ENCODE results near the gene TYMP.

The TYMP gene, protein sequence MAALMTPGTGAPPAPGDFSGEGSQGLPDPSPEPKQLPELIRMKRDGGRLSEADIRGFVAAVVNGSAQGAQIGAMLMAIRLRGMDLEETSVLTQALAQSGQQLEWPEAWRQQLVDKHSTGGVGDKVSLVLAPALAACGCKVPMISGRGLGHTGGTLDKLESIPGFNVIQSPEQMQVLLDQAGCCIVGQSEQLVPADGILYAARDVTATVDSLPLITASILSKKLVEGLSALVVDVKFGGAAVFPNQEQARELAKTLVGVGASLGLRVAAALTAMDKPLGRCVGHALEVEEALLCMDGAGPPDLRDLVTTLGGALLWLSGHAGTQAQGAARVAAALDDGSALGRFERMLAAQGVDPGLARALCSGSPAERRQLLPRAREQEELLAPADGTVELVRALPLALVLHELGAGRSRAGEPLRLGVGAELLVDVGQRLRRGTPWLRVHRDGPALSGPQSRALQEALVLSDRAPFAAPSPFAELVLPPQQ

DNA sequence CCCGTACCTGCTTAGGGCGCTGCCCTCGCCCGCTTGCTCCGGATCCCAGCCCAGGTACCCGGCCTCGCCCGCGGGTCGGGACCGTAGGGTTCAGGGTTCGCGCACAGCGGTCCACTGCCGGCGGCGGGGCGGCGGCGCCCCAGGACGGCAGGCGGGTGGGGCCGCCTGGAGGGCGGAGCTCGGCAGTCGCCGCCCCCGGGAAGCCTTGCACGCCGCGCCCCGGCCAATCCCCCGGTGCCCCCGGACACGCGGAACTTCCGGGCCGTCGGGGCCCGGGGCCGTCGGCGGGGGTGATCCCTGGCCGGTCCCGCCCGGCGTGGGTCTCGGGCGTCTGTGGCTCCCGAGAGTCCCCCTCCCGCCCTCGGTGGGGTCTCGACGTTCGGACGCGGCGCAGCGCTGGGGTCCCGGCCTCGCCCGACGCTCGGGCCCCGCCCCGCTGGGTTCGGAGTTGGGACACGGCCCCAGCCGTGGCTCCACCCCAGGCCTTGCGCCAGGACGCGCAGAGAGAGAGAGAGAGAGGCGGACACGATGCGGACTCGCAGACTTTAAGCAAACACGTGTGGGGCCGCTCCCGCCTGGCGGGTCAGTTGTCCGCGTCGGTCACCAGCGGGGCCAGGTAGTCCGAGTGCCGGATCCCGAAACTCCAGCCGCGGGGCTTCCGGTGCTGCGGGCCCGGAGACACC, at the start of gene TYMP:
Gene TYMP, minus strand, starts transcription at position 116 of the 683 bp plus-strand sequence. CDS start 303 bp downstream, outside the sequence.
- peak; percentile 56 for ATAC-seq
- peak within 1 kb of the TSS; percentile 93 for H3K4me3 Mint-ChIP-seq
- peak within 1 kb of the TSS; percentile 100 for H3K27ac Mint-ChIP-seq
- peak; percentile 71 to 90 for DNase-seq (ENCODE audit: low spot score in 2 of 2)
- peaks cover 39% of the 10 kb centered on the region for H3K4me1 Mint-ChIP-seq
- peaks cover 38% of the 10 kb centered on the region for H3K36me3 Mint-ChIP-seq
- no peaks in the 10 kb centered on the region for H3K9me3 Mint-ChIP-seq

DNA sequence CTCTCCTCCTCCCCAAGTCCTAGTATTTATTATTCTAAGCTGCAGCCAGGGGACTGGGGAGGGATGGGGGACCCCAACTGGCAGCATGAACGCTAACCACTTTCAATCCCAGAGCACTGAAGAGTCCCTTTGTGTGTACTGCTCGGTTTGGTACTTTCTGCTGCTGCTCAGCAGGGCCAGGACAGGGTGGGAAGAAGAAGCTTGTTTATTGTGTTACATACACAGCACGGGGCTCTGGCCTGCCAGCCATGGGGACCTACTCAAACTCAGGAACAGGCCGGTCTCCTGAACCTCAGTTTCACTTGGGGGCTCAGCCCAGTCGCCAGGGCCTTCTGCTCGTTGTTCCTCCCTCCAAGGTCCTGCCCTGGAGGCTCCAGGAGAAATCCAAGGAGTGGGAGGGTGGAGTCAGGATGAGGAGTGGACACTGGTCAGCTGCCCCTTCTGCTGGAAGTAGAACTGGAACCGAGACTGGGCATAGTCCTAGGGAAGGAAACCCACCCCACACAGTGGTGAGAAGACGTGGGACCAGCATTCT, 49.0 kb upstream of the TYMP start:
- H3K27ac Mint-ChIP-seq, result no peak overlapping the region
- ATAC-seq (no peak), DNase-seq (ENCODE audit: low spot score in 2 of 2) (no peak)
- peaks cover 36% of the 10 kb centered on the region for H3K4me1 Mint-ChIP-seq
- peaks cover 34% of the 10 kb centered on the region for H3K36me3 Mint-ChIP-seq
- H3K4me3 Mint-ChIP-seq, result no peak overlapping the region
- H3K9me3 Mint-ChIP-seq, result no peaks in the 10 kb centered on the region

DNA sequence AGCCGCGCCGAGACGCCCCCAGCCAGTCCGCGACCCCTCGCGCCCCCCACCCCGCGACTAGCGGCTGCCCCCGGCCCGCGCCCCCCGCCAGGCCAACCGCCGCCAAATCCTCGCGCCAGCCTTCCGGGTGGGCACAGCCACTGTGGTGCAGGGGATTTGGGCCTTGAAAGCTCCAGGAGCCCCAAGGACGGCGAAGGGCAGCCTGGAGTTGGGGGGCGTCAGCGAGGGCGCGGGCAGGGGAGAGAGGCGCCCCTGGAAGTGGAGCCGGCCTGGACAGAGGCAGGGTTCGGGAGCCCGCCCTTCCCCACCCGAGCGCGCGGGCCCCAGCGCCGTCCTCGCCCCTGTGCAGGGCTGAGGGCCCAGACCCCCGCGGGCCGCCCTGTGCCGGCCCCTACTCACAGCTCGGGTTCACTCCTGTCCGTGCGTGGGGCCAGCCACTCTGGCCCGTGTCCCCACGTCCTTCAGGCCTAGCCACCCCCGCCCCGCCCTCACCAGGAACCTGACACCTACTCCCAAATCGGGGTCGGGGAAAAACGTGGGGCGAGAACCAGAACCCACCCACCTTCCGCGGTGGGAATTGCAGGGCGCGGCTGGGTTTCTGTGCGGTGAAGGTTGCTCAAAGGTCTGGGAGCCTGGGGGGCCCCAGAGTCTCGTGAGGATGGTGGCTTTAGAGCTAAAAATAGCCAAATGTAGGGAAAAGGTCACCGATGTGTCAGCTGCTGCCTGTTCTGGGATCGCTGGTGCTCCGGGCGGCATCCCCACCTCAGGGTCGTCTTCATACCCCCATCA, 48.4 kb upstream of the TYMP start, which contains the start of gene CPT1B:
Gene CPT1B, minus strand, starts transcription at position 441 of the 789 bp plus-strand sequence. CDS start 512 bp downstream, outside the sequence.
- ATAC-seq (no peak), DNase-seq (ENCODE audit: low spot score in 2 of 2) (no peak)
- peaks cover 30% of the 10 kb centered on the region for H3K4me1 Mint-ChIP-seq
- H3K36me3 Mint-ChIP-seq, result peaks cover 30% of the 10 kb centered on the region
- H3K27ac Mint-ChIP-seq, result peak within 1 kb of the TSS; percentile 80
- H3K9me3 Mint-ChIP-seq, result no peaks in the 10 kb centered on the region
- H3K4me3 Mint-ChIP-seq, result no peak within 1 kb of the TSS

DNA sequence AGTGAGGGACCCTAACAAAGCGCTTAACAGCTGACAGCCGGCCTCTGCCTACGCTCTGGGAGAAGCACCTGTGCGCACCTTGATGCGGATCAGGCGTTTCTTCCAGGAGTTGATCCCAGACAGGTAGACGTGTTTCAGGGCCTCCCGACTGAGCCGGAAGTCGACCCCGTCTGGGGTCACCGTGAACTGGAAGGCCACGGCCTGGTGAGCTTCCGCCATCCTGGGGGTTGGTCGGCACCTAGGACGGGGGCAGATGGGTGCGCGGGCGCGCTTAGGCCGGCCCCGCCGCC, 47.8 kb upstream of the TYMP start:
- no peak for ATAC-seq
- DNase-seq (ENCODE audit: low spot score in 2 of 2), result no peak
- no peak overlapping the region for H3K4me3 Mint-ChIP-seq
- peaks cover 31% of the 10 kb centered on the region for H3K36me3 Mint-ChIP-seq
- H3K9me3 Mint-ChIP-seq, result no peaks in the 10 kb centered on the region
- peak overlapping the region; percentile 8 for H3K27ac Mint-ChIP-seq
- H3K4me1 Mint-ChIP-seq, result peaks cover 30% of the 10 kb centered on the region

DNA sequence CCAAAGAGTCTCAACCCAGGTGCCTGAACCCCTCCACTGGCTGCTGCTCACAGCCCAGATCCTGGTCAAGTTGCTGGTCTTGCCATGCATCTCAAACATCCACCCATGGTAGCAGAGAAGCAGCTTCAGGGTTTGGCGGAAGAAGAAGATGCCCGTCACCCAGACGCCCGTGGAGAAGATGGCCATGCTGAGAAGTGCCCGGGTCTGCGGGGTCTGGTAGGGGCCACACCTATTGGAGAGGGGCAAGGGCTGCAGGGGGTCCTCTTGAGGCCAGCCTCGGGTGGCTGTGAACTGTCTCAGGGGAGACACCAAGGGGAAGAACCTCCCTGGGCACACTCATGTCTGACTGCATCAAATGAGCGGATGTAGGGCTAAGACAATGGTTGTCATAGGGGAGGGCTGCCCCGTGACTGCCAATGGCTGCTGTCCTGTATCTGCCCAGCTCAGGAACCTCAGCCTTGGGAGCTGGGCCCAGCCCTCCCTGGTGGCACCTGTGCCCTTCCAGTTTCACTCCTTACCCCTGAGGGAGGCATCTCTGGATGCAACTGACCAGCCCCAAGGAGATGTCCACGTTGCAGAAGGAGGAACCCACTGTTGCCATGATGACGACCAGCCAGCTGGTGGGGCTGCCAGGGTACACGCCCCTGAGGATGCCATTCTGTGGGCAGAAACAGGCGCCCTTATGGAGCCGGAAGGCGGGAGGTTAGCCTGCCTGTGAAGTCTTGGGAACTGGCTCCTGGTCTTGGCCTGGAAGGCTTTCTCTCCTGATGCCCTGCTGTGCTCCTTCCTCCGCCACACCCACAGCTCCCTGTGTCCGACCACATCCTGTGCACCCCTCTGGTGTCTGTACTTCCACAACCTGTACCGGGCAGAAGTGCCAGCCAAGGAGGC, 47.2 kb upstream of the TYMP start:
- Mint-ChIP-seq H3K4me3 (no peak overlapping the region), H3K27ac (peak overlapping the region; percentile 8)
- peak; percentile 8 for ATAC-seq

DNA sequence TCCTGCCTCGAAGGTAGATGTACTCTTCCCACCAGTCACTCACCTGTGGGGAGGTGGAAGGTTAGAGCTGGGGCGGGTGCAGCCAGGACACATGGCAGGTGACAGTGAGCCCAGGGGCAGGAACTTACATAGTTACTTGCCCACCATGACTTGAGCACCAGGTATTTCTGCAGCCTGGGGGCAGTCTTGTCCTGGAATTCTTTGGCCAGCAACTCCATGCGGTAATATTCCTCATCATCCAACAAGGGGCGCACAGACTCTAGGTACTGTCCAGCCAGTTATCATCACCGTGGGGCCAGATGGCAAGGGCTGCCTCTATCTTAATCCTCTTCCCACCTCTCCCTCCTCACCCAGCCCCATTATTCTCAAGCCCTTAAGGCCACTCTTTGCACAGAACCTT, 46.3 kb upstream of the TYMP start:
- DNase-seq (ENCODE audit: low spot score in 2 of 2) (no peak), ATAC-seq (no peak)
- Mint-ChIP-seq H3K4me3 (no peak overlapping the region), H3K9me3 (no peaks in the 10 kb centered on the region), H3K27ac (no peak overlapping the region), H3K4me1 (peaks cover 22% of the 10 kb centered on the region), H3K36me3 (peaks cover 38% of the 10 kb centered on the region)

More for the DNA sequence above, 47.2 kb upstream of the TYMP start:
- peaks cover 30% of the 10 kb centered on the region for H3K4me1 Mint-ChIP-seq
- no peaks in the 10 kb centered on the region for H3K9me3 Mint-ChIP-seq
- DNase-seq (ENCODE audit: low spot score in 2 of 2), result no peak
- H3K36me3 Mint-ChIP-seq, result peaks cover 35% of the 10 kb centered on the region

DNA sequence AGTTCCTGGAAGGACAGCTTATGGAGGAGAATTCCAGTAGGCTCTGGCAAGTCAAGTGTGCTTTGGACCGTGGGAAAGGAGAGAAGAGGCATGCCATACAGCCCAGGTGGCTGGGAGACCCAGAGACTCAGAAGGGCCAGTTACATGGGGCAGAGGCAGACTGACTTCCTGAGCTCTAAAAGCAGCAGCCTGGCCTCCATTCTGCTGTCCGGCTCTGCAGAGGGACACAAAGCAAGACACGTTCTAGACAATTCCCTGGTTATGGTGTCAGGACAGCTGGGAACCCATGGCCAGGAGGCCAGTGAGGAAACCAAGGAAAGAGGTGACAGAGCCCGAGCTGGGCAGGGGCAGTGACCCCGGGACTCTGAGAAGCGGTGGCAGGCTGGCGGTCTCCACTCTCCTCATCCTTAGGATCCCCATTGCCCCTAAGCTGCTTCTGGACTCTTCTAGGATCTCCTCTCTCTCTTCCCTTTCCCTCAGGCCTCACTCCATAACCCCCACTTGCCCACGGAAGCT, 45.7 kb upstream of the TYMP start:
- ATAC-seq (no peak), DNase-seq (ENCODE audit: low spot score in 2 of 2) (no peak)
- Mint-ChIP-seq H3K9me3 (no peaks in the 10 kb centered on the region), H3K4me3 (no peak overlapping the region), H3K27ac (no peak overlapping the region), H3K36me3 (peaks cover 38% of the 10 kb centered on the region), H3K4me1 (peaks cover 18% of the 10 kb centered on the region)

DNA sequence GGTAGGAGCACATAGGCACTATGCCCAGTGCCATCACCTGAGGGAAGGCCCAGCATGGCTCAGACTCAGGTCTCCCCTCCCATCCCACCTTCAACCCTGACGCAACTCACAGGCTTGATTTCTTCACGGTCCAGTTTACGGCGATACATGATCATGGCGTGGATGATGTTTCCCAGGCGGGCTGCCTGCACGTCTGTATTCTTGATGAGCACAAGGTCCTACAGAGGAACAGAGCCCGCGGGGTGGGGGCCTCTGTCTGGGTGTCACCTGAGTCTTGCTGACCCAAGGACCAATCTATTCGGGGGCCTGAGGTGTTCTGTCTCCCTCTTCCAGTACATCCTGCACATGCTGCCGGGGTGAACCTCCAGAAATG, 44.6 kb upstream of the TYMP start:
- no peaks in the 10 kb centered on the region for H3K9me3 Mint-ChIP-seq
- H3K27ac Mint-ChIP-seq, result no peak overlapping the region
- DNase-seq (ENCODE audit: low spot score in 2 of 2) (no peak), ATAC-seq (no peak)
- H3K4me1 Mint-ChIP-seq, result peaks cover 7% of the 10 kb centered on the region
- H3K36me3 Mint-ChIP-seq, result peaks cover 36% of the 10 kb centered on the region
- H3K4me3 Mint-ChIP-seq, result no peak overlapping the region

DNA sequence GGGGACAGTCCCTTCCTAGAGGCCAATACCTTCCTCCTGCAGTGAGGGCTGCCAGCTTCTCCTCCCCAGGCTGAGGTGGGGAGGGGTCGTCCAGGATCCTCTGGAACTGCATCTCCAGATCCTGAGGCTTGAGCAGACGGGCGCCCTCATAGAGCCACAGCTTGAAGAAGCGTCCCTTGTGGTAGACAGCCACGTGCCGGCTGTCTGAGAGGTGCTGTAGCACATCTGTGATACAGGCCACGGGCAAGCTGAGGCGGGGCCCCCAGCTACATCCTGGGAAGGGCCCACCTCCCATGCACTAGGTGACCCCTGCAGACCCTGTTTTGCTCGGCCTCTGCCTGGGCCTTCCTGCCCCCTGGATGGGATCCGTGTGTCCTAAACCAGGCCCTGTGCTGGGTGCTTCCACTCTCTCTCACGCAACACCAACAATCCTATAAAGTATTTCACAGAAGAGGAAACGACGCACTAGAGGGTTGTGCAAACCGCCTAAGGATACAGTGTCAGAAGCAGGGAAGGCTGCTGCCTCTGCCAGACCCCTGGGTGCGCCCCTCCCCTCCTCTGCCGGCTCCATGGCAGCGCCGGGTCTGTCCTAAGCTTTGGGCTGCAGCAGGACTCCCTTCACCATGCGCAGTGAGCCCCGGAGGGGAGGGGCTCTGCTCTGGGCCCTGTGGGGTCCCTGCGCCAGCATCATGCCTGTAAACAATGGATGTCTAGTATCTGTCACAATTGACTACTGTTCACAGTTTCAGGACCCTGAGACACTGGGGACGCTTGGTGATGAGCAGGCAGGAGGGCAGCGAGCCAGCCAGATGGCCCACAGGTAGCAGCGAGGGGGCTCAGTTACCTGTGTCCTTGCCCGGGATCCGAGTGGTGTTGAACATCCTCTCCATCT, 43.9 kb upstream of the TYMP start:
- Mint-ChIP-seq H3K27ac (no peak overlapping the region), H3K4me3 (no peak overlapping the region), H3K9me3 (no peaks in the 10 kb centered on the region), H3K36me3 (peaks cover 39% of the 10 kb centered on the region), H3K4me1 (peaks cover 6% of the 10 kb centered on the region)
- no peak for DNase-seq (ENCODE audit: low spot score in 2 of 2)
- no peak for ATAC-seq

DNA sequence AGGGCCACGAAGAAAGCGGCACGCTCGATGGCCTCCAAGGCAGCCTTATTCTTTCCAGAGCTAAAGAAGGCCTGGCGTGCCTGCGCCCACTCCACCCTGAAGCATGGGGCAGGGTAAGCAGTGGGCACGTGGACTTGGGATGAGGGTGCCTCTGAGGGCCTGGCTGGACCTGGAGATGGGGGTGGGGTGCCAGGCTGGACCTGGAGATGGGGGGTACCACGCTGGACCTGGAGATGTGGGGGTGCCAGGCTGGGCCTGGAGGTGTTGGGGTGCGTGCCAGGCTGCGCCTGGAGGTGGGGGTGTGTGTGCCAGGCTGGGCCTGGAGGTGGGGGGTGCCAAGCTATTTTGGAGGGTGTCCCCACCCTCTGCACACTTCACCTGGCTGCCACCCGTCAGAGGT, 43.2 kb upstream of the TYMP start:
- Mint-ChIP-seq H3K9me3 (no peaks in the 10 kb centered on the region), H3K36me3 (peaks cover 47% of the 10 kb centered on the region), H3K4me3 (no peak overlapping the region), H3K27ac (no peak overlapping the region), H3K4me1 (peaks cover 6% of the 10 kb centered on the region)
- no peak for ATAC-seq
- DNase-seq (ENCODE audit: low spot score in 2 of 2), result no peak

DNA sequence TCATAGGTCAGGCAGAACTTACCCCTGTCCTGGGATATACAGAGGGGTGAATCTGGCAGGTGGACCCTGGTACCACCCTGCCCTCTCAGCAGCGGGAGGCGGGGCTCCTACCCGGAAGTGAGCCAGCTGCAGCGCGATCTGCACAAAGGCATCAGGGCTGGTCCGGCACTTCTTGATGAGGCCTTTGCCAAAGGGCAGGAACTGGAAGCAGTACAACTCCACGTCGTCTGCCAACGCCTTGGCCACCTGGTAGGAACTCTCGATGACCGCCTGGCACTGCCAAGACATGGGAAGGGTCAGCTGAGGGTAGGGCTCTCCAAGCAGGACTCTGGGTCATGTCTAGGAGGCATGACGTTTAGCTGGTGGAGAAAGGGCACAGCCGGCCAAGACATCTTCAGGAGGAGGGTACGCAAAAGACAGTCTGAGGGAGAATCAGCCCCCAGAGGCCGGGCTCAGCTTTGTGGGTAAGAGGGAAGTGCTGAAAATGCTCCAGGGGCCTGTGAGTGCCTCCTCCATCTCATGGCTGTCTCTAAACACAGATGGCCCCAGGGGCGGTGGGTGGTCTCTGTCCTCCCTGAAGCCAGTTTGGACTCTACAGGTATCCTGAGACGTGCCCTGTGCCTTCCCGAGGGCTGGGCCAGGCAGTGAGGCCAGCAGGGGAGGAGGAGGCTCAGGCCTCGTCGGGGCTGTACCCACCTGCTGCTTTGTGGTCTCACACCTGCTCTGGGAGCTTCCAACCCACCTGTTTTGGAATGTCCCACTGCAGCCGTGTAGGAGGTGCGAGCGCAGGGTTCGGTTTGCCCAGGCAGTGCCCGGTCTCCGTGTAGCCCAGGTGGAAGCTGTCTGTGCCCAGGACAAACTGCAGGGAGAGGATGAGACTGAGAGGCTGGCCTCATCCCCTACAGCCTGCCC, 41.7 kb upstream of the TYMP start:
- H3K9me3 Mint-ChIP-seq, result no peaks in the 10 kb centered on the region
- no peak overlapping the region for H3K27ac Mint-ChIP-seq
- no peak overlapping the region for H3K4me3 Mint-ChIP-seq
- ATAC-seq (no peak), DNase-seq (ENCODE audit: low spot score in 2 of 2) (no peak)
- H3K36me3 Mint-ChIP-seq, result peaks cover 52% of the 10 kb centered on the region
- no peaks in the 10 kb centered on the region for H3K4me1 Mint-ChIP-seq

DNA sequence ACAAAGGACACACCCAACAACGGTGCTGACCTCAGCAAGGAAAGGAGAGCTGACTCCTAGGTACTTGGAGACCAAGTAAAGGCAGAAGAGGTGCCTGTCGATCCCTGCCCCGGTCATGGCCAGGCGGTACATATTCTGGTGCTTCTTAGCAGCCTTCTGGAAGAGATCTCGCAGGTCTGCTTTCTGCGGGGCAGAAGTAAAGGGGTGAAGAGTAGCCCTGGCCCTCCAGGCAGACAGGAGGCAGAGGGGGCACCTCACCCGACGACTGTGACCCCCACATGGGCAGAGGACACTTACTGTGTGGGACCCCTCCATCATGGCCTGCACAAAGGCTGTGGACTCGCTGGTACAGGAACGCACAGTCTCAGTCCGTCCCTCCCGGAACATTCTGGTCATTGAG, 41.0 kb upstream of the TYMP start:
- Mint-ChIP-seq H3K36me3 (peaks cover 52% of the 10 kb centered on the region), H3K9me3 (no peaks in the 10 kb centered on the region), H3K27ac (no peak overlapping the region), H3K4me3 (no peak overlapping the region), H3K4me1 (no peaks in the 10 kb centered on the region)
- DNase-seq (ENCODE audit: low spot score in 2 of 2), result no peak
- no peak for ATAC-seq

All from stimulated activated effector memory CD8-positive, alpha-beta T cell treated with anti-CD3 and anti-CD28 coated beads, Interleukin-12 subunit alpha, Interleukin-12 subunit beta, amount 100 ng/mL, for 72 hours (primary cell).